Measurements from ENCODE around the gene ZNF407. TPM values are rescaled to one million over a fixed set of nuclear protein-coding genes. Genes with fewer than 3 reads are reported as not detected.
A peak's percentile ranks its signal among the peaks of the same experiment; 100 is the strongest.

ZNF407 gene
- polyA plus RNA-seq, 1 experiment = 5.8 TPM

DNA sequence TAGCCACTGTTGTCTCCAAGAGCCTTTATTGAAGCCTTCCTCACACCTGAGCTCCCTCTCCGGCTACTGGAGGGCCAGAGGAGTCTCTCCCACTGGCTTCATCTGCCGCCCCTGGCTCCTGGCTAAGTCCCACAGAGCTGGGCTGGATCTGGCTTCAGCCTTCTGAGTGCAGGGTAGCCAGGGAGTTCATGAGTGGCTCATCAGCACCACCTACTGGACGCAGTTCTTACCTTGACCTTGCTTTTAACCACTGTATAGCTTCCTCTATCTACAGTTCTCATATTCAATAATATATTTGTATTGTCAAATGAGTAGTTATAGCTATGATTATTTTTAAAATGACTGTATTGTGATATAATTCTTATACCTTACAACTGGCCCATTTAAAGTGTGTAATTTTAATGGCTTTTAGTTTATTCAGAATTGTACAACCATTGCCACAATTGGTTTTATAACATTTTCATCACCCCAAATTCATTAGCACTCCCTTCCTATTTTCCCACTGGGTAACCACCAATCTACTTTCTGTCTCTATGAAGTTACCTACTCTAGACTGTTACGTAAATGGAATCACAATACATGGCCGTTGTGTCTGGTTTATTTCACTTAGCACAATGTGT is 45.6 kb upstream of the ZNF407 start:
- peaks cover 9% of the 10 kb centered on the region for H3K27me3 ChIP-seq (ENCODE audit: control insufficient read depth, insufficient read depth, low read length)
- no peak overlapping the region for H3K4me3 ChIP-seq (ENCODE audit: low read depth, low read length)
- peak; percentile 90 for TF ChIP-seq CTCF (IDR thresholded peaks at IDR 0.05; ENCODE audit: low read depth, low read length)
- peak; percentile 54 for DNase-seq (ENCODE audit: low read depth, low spot score)
- ChIA-PET CTCF (interaction anchor here (0.6 to 1.7 kb wide), 74 partner anchors 10 to 1851 kb away, joined by 3 to 128 read pairs (median 4); partner anchors contain the start of gene CNDP2), POLR2A (interaction anchor here (0.7 kb wide), 1 partner anchor 199 kb away, joined by 3 read pairs; no protein-coding TSS in a partner anchor)
- H3K27ac ChIP-seq (ENCODE audit: low read depth, low read length) = no peak overlapping the region
- H3K9me3 ChIP-seq (ENCODE audit: control insufficient read depth, insufficient read depth, low read length) = peaks cover 7% of the 10 kb centered on the region; the same call in 1 of the 2 replicates

DNA sequence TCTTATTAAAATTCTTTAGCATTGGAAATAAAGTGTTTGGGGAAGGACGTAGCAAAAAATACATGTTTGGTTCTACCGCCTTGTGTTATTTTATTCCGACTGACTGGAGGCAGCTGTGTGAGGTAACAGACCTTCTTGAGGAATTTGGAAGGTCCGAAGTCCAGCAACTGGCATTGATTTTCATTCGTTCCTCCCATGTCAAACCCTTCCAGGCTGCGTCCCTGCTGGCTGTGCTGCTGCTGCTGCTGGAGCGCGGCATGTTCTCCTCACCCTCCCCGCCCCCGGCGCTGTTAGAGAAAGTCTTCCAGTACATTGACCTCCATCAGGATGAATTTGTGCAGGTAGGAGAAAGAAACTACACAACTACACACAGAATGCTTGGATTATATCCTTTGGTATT is 41.5 kb upstream of the ZNF407 start:
- CTCF ChIA-PET = interaction anchor here (1.4 kb wide), 1 partner anchor 203 kb away, joined by 9 read pairs; no protein-coding TSS in a partner anchor

GRCh38 chr18:74558096-74558495 is 39.6 kb upstream of the ZNF407 start:
- TF ChIP-seq CTCF (IDR thresholded peaks at IDR 0.05; ENCODE audit: low read depth, low read length) = no peak
- Histone ChIP-seq H3K27me3 (ENCODE audit: control insufficient read depth, insufficient read depth, low read length) (peaks cover 16% of the 10 kb centered on the region), H3K27ac (ENCODE audit: low read depth, low read length) (no peak overlapping the region), H3K4me3 (ENCODE audit: low read depth, low read length) (no peak overlapping the region), H3K9me3 (ENCODE audit: control insufficient read depth, insufficient read depth, low read length) (no peaks in the 10 kb centered on the region; the same call in 1 of the 2 replicates)
- DNase-seq (ENCODE audit: low read depth, low spot score) = no peak
- ChIA-PET CTCF (no interaction called here), POLR2A (no interaction called here)

More for the DNA sequence above, 41.5 kb upstream of the ZNF407 start:
- Histone ChIP-seq H3K4me3 (ENCODE audit: low read depth, low read length) (no peak overlapping the region), H3K27ac (ENCODE audit: low read depth, low read length) (no peak overlapping the region), H3K27me3 (ENCODE audit: control insufficient read depth, insufficient read depth, low read length) (peaks cover 11% of the 10 kb centered on the region), H3K9me3 (ENCODE audit: control insufficient read depth, insufficient read depth, low read length) (no peaks in the 10 kb centered on the region; the same call in 1 of the 2 replicates)
- no peak for DNase-seq (ENCODE audit: low read depth, low spot score)
- no peak for TF ChIP-seq CTCF (IDR thresholded peaks at IDR 0.05; ENCODE audit: low read depth, low read length)
- POLR2A ChIA-PET = no interaction called here

GRCh38 chr18:74562131-74562730 is 35.4 kb upstream of the ZNF407 start:
- TF ChIP-seq CTCF (IDR thresholded peaks at IDR 0.05; ENCODE audit: low read depth, low read length) = no peak
- Histone ChIP-seq H3K27me3 (ENCODE audit: control insufficient read depth, insufficient read depth, low read length) (peaks cover 11% of the 10 kb centered on the region), H3K27ac (ENCODE audit: low read depth, low read length) (no peak overlapping the region), H3K9me3 (ENCODE audit: control insufficient read depth, insufficient read depth, low read length) (peaks cover 6% of the 10 kb centered on the region), H3K4me3 (ENCODE audit: low read depth, low read length) (no peak overlapping the region)
- no peak for DNase-seq (ENCODE audit: low read depth, low spot score)
- ChIA-PET CTCF (interaction anchor here (1.4 kb wide), 1 partner anchor 10 kb away, joined by 11 read pairs; no protein-coding TSS in a partner anchor), POLR2A (no interaction called here)

DNA sequence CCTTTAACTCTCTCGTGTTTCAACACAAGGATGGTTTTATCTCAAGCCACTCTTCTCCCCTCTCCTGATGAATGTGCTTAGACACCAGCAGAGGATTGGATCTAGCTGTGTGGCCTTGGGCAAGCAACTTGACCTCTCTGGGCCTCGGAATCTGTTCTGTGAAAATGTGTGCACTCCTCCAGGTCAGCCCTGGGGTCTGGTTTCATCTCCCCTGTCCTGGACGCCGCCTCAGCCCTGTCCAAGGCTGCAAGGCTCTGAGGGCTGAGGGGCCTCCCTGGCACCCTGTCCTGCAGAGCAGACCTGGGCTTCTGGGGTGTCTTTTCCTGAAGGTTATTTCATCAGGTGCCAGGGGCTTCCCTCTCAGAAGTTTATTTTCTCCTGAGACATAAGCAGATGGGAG is 34.9 kb upstream of the ZNF407 start:
- Histone ChIP-seq H3K27me3 (ENCODE audit: control insufficient read depth, insufficient read depth, low read length) (peaks cover 11% of the 10 kb centered on the region), H3K9me3 (ENCODE audit: control insufficient read depth, insufficient read depth, low read length) (peaks cover 6% of the 10 kb centered on the region), H3K4me3 (ENCODE audit: low read depth, low read length) (no peak overlapping the region), H3K27ac (ENCODE audit: low read depth, low read length) (no peak overlapping the region)
- DNase-seq (ENCODE audit: low read depth, low spot score) = no peak
- no peak for TF ChIP-seq CTCF (IDR thresholded peaks at IDR 0.05; ENCODE audit: low read depth, low read length)
- CTCF ChIA-PET = no interaction called here
- POLR2A ChIA-PET = no interaction called here
